Endothelial cell of umbilical vein (primary cell): Measurements from ENCODE around the gene SCYL1.

Source experiments
- CTCF ChIP-seq, 2 donors: IDR thresholded peaks; 1 replicate in 1 of 2; 2 replicates in 1 of 2; pipeline ENCODE4 v1.5.1; 2011; ENCODE audit warnings: low read length in 2 of 2, mild to moderate bottlenecking in 2 of 2, moderate library complexity in 2 of 2, control low read depth in 1 of 2, inconsistent platforms in 1 of 2, low read depth in 1 of 2; ENCODE audit not compliant: insufficient read depth in 1 of 2; ENCODE audit errors: extremely low read depth in 1 of 2
- EZH2 ChIP-seq: IDR thresholded peaks from 2 replicates; pipeline ENCODE4 v1.6.1; 2012; ENCODE audit warnings: borderline replicate concordance, low read depth, mild to moderate bottlenecking, moderate library complexity, low read length, inconsistent platforms; ENCODE audit not compliant: severe bottlenecking
- GATA2 ChIP-seq: IDR thresholded peaks from 2 replicates; pipeline ENCODE4 v1.7.0; 2011; ENCODE audit warnings: low read depth, mild to moderate bottlenecking, moderate library complexity, mixed read lengths, low read length; ENCODE audit not compliant: insufficient read length, insufficient read depth
- JUN ChIP-seq: IDR thresholded peaks from 2 replicates; pipeline ENCODE4 v1.6.1; 2011; ENCODE audit warnings: borderline replicate concordance, low read depth; ENCODE audit not compliant: insufficient read length, insufficient read depth
- POLR2A ChIP-seq: IDR thresholded peaks from 2 replicates; pipeline ENCODE4 v1.6.1; 2012; ENCODE audit warnings: low read depth, mild to moderate bottlenecking, control low read depth, low read length
- POLR2AphosphoS5 ChIP-seq: IDR thresholded peaks from 2 replicates; pipeline ENCODE4 v1.6.1; 2012; ENCODE audit warnings: low read depth, mild to moderate bottlenecking, control low read depth, low read length, moderate library complexity; ENCODE audit not compliant: insufficient read depth
- TF ChIP-seq, protein P1 (sequence below): IDR thresholded peaks from 2 replicates; pipeline ENCODE4 v1.6.1; 2011; ENCODE audit not compliant: insufficient read depth, insufficient read length

DNA sequence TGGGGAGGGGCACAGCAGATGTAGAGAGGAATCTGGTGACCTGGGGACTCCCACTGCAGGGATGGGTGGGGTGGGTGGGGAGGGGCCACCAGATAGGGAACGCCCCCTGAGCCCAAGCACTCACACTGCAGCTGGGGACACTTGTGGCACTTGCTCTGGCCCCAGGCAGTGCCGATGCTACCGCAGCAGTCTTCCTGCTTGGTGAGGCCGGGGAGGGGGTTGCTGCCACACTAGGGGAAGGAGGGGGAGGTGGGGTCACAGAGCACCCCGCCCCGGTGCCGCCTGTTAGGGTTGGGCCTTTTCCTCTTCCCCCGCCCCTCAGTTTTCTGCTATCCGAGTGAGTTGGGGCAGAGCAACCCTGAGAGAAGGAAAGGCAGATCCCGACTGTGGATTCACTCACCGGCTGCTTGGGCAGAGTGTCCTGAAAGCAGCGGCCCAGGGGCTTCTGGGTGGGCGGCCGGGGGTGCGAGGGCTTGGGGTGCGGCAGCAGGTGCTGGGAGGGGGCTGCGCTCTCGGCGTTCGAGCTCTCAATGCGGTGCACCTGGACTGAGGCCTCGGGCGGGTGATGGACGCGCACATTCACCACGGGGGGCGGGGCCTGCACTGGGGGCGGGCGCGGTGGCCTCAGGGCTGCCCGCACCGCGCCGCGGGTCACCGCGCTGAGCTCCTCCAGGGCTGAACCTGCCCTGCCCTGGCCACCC is 28.6 kb downstream of the SCYL1 start:
- TF ChIP-seq JUN: no peak
- no peak for TF ChIP-seq POLR2A
- TF ChIP-seq CTCF (IDR thresholded peaks at IDR 0.05; ENCODE audit: extremely low read depth in 1 of 2, insufficient read depth in 1 of 2, low read depth in 1 of 2, low read length in 2 of 2): no peak
- TF ChIP-seq EZH2: no peak
- no peak for TF ChIP-seq POLR2AphosphoS5
- TF ChIP-seq, protein P1, sequence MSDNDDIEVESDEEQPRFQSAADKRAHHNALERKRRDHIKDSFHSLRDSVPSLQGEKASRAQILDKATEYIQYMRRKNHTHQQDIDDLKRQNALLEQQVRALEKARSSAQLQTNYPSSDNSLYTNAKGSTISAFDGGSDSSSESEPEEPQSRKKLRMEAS: no peak
- no peak for TF ChIP-seq GATA2
